DOHH2 (cell line): Measurements from ENCODE around the gene DNAL1.
A peak's percentile ranks its signal among the peaks of the same experiment; 100 is the strongest.

Source experiments
- H3F3A ChIP-seq: fragments of 200-600 bp; sonication (generic), shearing (Covaris generic); 2 replicates; pipeline ENCODE4 v1.6.0; 2016; ENCODE audit warnings: antibody characterized with exemption, mild to moderate bottlenecking; ENCODE audit not compliant: control insufficient read depth, insufficient read depth
- H3K27ac ChIP-seq: fragments of 200-600 bp; sonication (generic); 2 replicates; pipeline ENCODE4 v1.5.1; 2014; ENCODE audit warnings: low read depth, mild to moderate bottlenecking, low read length, moderate library complexity
- H3K27me3 ChIP-seq: fragments of 200-600 bp; sonication (generic); 2 replicates; pipeline ENCODE4 v1.6.1; 2014; ENCODE audit warnings: mild to moderate bottlenecking, low read length, mixed read lengths; ENCODE audit not compliant: control insufficient read depth
- H3K36me3 ChIP-seq: fragments of 200-600 bp; sonication (generic); 2 replicates; pipeline ENCODE4 v1.6.1; 2014; ENCODE audit warnings: mild to moderate bottlenecking, low read length, moderate library complexity, mixed read lengths; ENCODE audit not compliant: control insufficient read depth
- H3K4me1 ChIP-seq: fragments of 200-600 bp; sonication (generic); 2 replicates; pipeline ENCODE4 v1.6.1; 2014; ENCODE audit warnings: mild to moderate bottlenecking, low read length, mixed read lengths; ENCODE audit not compliant: control insufficient read depth
- H3K4me2 ChIP-seq: fragments of 200-600 bp; sonication (generic); 2 replicates; pipeline ENCODE4 v1.6.0; 2014; ENCODE audit warnings: mild to moderate bottlenecking, low read length, moderate library complexity
- H3K4me3 ChIP-seq: fragments of 200-600 bp; sonication (generic); 2 replicates; pipeline ENCODE4 v1.5.1; 2014; ENCODE audit warnings: mild to moderate bottlenecking, low read length, mixed read lengths
- H3K79me2 ChIP-seq: fragments of 200-600 bp; sonication (generic); 2 replicates; pipeline ENCODE4 v1.6.1; 2014; ENCODE audit warnings: mild to moderate bottlenecking, low read length, mixed read lengths; ENCODE audit not compliant: control insufficient read depth
- H3K9me2 ChIP-seq: fragments of 200-600 bp; sonication (generic); replicated peaks from 2 replicates; pipeline ENCODE4 v1.6.1; 2014; ENCODE audit warnings: mild to moderate bottlenecking, low read length, mixed read lengths; ENCODE audit not compliant: control insufficient read depth
- H3K9me3 ChIP-seq: fragments of 200-600 bp; sonication (generic); 2 replicates; pipeline ENCODE4 v1.6.1; 2014; ENCODE audit warnings: antibody characterized with exemption, low read length, mixed read lengths; ENCODE audit not compliant: control insufficient read depth, insufficient read depth
- H4K20me1 ChIP-seq: fragments of 200-600 bp; sonication (generic); 2 replicates; pipeline ENCODE4 v1.6.0; 2014; ENCODE audit warnings: low read depth, mild to moderate bottlenecking, antibody characterized with exemption, low read length, moderate library complexity; ENCODE audit not compliant: control insufficient read depth, insufficient read depth
- EZH2phosphoT487 ChIP-seq: fragments of 200-600 bp; sonication (generic); IDR thresholded peaks from 2 replicates; pipeline ENCODE4 v1.6.1; 2017; ENCODE audit warnings: borderline replicate concordance, mild to moderate bottlenecking, antibody characterized with exemption, low read length, moderate library complexity, mixed read lengths
- TF ChIP-seq, protein P1 (sequence below): fragments of 200-600 bp; sonication (generic); IDR thresholded peaks from one replicate; pipeline ENCODE4 v1.5.1; 2014; ENCODE audit warnings: antibody characterized with exemption, mild to moderate bottlenecking, low read depth, low read length; ENCODE audit not compliant: poor library complexity, severe bottlenecking

Gene DNAL1

DNA sequence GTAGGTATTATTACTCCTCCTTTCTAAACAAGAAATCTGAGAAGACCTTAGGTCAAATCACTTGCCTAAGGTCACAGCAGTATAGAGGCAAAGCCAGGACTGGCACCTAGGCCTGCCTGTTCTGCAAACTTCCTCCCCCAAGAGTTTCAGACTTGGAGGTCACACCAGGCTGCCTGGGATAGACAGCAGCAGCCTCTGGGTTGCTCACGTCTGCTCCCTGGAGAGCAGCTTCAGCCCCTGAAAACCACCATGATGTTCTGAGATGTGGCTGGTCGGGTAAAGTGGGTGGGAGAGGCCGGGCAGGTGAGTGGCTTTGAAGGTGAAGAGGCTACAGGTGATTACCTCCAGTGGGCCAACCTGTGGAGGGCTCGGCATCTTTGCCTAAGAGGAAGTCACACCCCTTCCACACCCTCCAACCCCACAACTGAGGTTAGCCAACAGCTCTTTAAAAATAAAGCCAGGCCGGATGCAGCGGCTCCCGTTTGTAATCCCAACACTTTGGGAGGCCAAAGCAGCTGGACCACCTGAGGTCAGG lies 106.4 kb downstream of the DNAL1 start:
- H3K4me3 ChIP-seq, result peak overlapping the region; percentile 83
- H3K4me1 ChIP-seq, result peaks cover 99% of the 10 kb centered on the region
- no peaks in the 10 kb centered on the region for H3K27me3 ChIP-seq
- H3K4me2 ChIP-seq, result peak overlapping the region; percentile 93
- H3F3A ChIP-seq, result peaks cover 36% of the 10 kb centered on the region
- peaks cover 49% of the 10 kb centered on the region for H4K20me1 ChIP-seq
- TF ChIP-seq EZH2phosphoT487, result no peak
- H3K27ac ChIP-seq, result peak overlapping the region; percentile 97
- H3K36me3 ChIP-seq, result peaks cover 85% of the 10 kb centered on the region
- H3K9me2 ChIP-seq, result no peaks in the 10 kb centered on the region
- no peaks in the 10 kb centered on the region for H3K9me3 ChIP-seq
- peaks cover 100% of the 10 kb centered on the region for H3K79me2 ChIP-seq

DNA sequence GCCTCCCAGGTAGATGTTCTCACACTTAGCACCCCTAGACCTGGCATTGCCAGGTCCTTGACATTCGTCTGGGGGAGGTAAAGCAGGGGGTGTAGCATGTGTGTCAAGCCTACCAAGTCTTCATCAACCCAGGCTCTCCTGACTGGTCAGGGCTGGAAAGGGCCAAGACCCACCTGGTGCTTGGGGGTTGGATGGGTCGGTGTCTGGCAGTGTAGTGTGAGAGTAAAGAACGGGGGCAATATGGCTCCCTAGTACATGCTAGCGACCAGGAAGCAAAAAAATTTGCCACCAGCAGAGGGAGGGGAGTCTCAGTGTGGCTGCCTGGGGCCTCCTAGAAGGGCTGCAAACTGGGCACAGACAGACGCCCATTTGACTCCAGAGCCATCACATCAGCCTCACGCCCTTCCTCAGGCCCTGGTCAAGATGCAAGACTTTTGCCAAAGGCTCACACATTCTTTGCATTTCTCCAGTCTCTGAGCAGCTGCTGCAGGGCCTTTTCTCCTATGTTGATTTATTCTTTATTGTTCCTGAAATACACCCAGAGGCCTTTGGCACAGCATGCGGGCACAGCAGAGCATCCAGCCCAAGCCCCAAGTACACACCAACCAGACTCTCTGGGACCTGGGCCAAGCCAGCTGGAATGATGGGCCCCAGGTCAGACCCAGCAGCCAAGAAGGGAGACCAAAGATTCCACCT lies 107.7 kb downstream of the DNAL1 start:
- Histone ChIP-seq H3K9me2 (no peaks in the 10 kb centered on the region), H3K4me2 (peak overlapping the region; percentile 93), H3K9me3 (no peaks in the 10 kb centered on the region), H3K27me3 (no peaks in the 10 kb centered on the region), H3K27ac (peak overlapping the region; percentile 97), H3F3A (peaks cover 39% of the 10 kb centered on the region), H3K4me3 (peak overlapping the region; percentile 83), H3K79me2 (peaks cover 100% of the 10 kb centered on the region), H3K4me1 (peaks cover 99% of the 10 kb centered on the region), H4K20me1 (peaks cover 38% of the 10 kb centered on the region), H3K36me3 (peaks cover 81% of the 10 kb centered on the region)
- TF ChIP-seq, protein P1, sequence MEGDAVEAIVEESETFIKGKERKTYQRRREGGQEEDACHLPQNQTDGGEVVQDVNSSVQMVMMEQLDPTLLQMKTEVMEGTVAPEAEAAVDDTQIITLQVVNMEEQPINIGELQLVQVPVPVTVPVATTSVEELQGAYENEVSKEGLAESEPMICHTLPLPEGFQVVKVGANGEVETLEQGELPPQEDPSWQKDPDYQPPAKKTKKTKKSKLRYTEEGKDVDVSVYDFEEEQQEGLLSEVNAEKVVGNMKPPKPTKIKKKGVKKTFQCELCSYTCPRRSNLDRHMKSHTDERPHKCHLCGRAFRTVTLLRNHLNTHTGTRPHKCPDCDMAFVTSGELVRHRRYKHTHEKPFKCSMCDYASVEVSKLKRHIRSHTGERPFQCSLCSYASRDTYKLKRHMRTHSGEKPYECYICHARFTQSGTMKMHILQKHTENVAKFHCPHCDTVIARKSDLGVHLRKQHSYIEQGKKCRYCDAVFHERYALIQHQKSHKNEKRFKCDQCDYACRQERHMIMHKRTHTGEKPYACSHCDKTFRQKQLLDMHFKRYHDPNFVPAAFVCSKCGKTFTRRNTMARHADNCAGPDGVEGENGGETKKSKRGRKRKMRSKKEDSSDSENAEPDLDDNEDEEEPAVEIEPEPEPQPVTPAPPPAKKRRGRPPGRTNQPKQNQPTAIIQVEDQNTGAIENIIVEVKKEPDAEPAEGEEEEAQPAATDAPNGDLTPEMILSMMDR, result peak; percentile 59
- no peak for TF ChIP-seq EZH2phosphoT487
